CD14-positive monocyte (primary cell): Measurements from ENCODE around the gene CARD19. TPM values are rescaled to one million over a fixed set of nuclear protein-coding genes. Genes with fewer than 3 reads are reported as not detected.

Source experiments
- DNase-seq, 3 donors: peaks; one replicate each; pipeline ENCODE4 v3.0.0-alpha.2; 2011 to 2022
- H2AFZ ChIP-seq: 2 replicates; pipeline ENCODE4 v1.6.0; 2012; ENCODE audit warnings: mild to moderate bottlenecking, low read depth, low read length, inconsistent platforms; ENCODE audit not compliant: insufficient read depth, poor library complexity, severe bottlenecking
- H3K27ac ChIP-seq, 2 donors: 1 replicate in 1 of 2; 2 replicates in 1 of 2; pipeline ENCODE4 v1.5.1; 2012 to 2013; ENCODE audit warnings: low read length in 2 of 2, control low read depth in 1 of 2, inconsistent platforms in 1 of 2, low read depth in 1 of 2, mild to moderate bottlenecking in 1 of 2
- H3K27me3 ChIP-seq, 2 donors: one replicate each; pipeline versions ENCODE4 v1.6.0 to v1.6.1; 2011 to 2013; ENCODE audit warnings: low read length in 2 of 2; ENCODE audit not compliant: control insufficient read depth in 2 of 2, insufficient read depth in 2 of 2
- H3K36me3 ChIP-seq, 2 donors: replicated peaks in 1 of 2; 1 replicate in 1 of 2; 2 replicates in 1 of 2; pipeline versions ENCODE4 v1.5.1 to v1.6.1; 2012 to 2013; ENCODE audit warnings: low read length in 2 of 2, control low read depth in 1 of 2, inconsistent platforms in 1 of 2, mild to moderate bottlenecking in 1 of 2; ENCODE audit not compliant: insufficient read depth in 2 of 2, control insufficient read depth in 1 of 2
- H3K4me1 ChIP-seq, 2 donors: 1 replicate in 1 of 2; 2 replicates in 1 of 2; pipeline versions ENCODE4 v1.5.1 to v1.6.1; 2012 to 2013; ENCODE audit warnings: low read length in 2 of 2, control low read depth in 1 of 2, inconsistent platforms in 1 of 2, mild to moderate bottlenecking in 1 of 2, moderate library complexity in 1 of 2; ENCODE audit not compliant: insufficient read depth in 2 of 2, control insufficient read depth in 1 of 2
- H3K4me2 ChIP-seq: replicated peaks from 2 replicates; pipeline ENCODE3; 2012; ENCODE audit warnings: low read length, moderate library complexity, mild to moderate bottlenecking; ENCODE audit not compliant: poor library complexity, severe bottlenecking; ENCODE audit errors: extremely low read depth
- H3K4me3 ChIP-seq, 3 experiments: fragments of 200-600 bp in 1 of 3; sonication (generic) in 1 of 3; replicated peaks in 1 of 3; 1 replicate in 2 of 3; 2 replicates in 1 of 3; pipeline ENCODE4 v1.5.1; 2011 to 2013; ENCODE audit warnings: low read length in 3 of 3, mild to moderate bottlenecking in 3 of 3, control low read depth in 2 of 3, low read depth in 2 of 3, inconsistent platforms in 1 of 3, moderate library complexity in 1 of 3
- H3K79me2 ChIP-seq: 2 replicates; pipeline ENCODE4 v1.6.0; 2012; ENCODE audit warnings: mild to moderate bottlenecking, control low read depth, inconsistent platforms, low read length, moderate library complexity; ENCODE audit not compliant: insufficient read depth
- H3K9ac ChIP-seq: 2 replicates; pipeline ENCODE4 v1.6.0; 2017; ENCODE audit warnings: low read length, mild to moderate bottlenecking; ENCODE audit not compliant: insufficient read depth, poor library complexity, severe bottlenecking
- H3K9me3 ChIP-seq, 2 donors: replicated peaks in 1 of 2; 1 replicate in 1 of 2; 2 replicates in 1 of 2; pipeline versions ENCODE4 v1.5.1 to v1.6.1; 2012 to 2013; ENCODE audit warnings: low read length in 2 of 2, control low read depth in 1 of 2; ENCODE audit not compliant: control insufficient read depth in 1 of 2, insufficient read depth in 1 of 2
- H4K20me1 ChIP-seq: 2 replicates; pipeline ENCODE4 v1.6.0; 2012; ENCODE audit warnings: mild to moderate bottlenecking, low read length, control low read depth, moderate library complexity; ENCODE audit not compliant: insufficient read depth
- H3K27ac Mint-ChIP-seq, 7 donors: one replicate each; pipeline ENCODE4 v1.8.0; 2020; ENCODE audit warnings: mild to moderate bottlenecking in 7 of 7, mixed read lengths in 7 of 7, moderate library complexity in 6 of 7, inconsistent platforms in 2 of 7
- H3K27me3 Mint-ChIP-seq, 3 donors: one replicate each; pipeline ENCODE4 v1.8.0; 2021 to 2022; ENCODE audit warnings: low read depth in 3 of 3, mild to moderate bottlenecking in 3 of 3, mixed read lengths in 3 of 3, moderate library complexity in 3 of 3, inconsistent platforms in 1 of 3
- H3K36me3 Mint-ChIP-seq, 2 donors: one replicate each; pipeline ENCODE4 v1.8.0; 2020; ENCODE audit warnings: mixed read lengths in 2 of 2, inconsistent platforms in 1 of 2, mild to moderate bottlenecking in 1 of 2
- H3K4me1 Mint-ChIP-seq: one replicate; pipeline ENCODE4 v1.8.0; 2020; ENCODE audit warnings: mild to moderate bottlenecking, mixed read lengths
- H3K4me3 Mint-ChIP-seq, 2 donors: one replicate each; pipeline ENCODE4 v1.8.0; 2020; ENCODE audit warnings: mild to moderate bottlenecking in 2 of 2, mixed read lengths in 2 of 2, moderate library complexity in 1 of 2
- H3K9me3 Mint-ChIP-seq, 7 donors: one replicate each; pipeline ENCODE4 v1.8.0; 2020 to 2022; ENCODE audit warnings: mixed read lengths in 7 of 7, mild to moderate bottlenecking in 6 of 7, moderate library complexity in 6 of 7, inconsistent platforms in 2 of 7
- CTCF ChIP-seq: fragments of 200-600 bp; IDR thresholded peaks from one replicate; pipeline ENCODE4 v1.8.0; 2022; ENCODE audit warnings: antibody characterized with exemption, mild to moderate bottlenecking
- WGBS: methylation state at CpG from one replicate; pipeline ENCODE4 v1.1.5; 2013; ENCODE audit warnings: missing lambda C conversion rate; ENCODE audit not compliant: insufficient coverage; 5-methylcytosine and 5-hydroxymethylcytosine counted together
- intact Hi-C, 2 donors: fragments of 100-400 bp; cut with micrococcal nuclease; formaldehyde crosslinking; loops; one replicate each; pipeline versions ENCODE4 v1.15.0 to v1.15.1; 2023
- polyA plus RNA-seq, 3 donors: library from polyadenylated mRNA; depleted of rRNA in 1 of 3; unstranded in 2 of 3; stranded (reverse) in 1 of 3; fragments of 300-500 nt in 2 of 3; fragments of >200 nt in 1 of 3; fragmentation: Illumina TruSeq in 2 of 3; gene quantifications; 1 replicate in 2 of 3; 2 replicates in 1 of 3; pipeline ENCODE4 v1.2.3, GENCODE V29; 2012 to 2021

Gene CARD19
- polyA plus RNA-seq, 3 donors, result 130 to 506 (median 137) TPM

GRCh38 chr9:93086447-93087224 is 9.4 kb upstream of the CARD19 start:
- H3K9ac ChIP-seq, result no peak overlapping the region
- no peaks in the 10 kb centered on the region for H3K27me3 ChIP-seq
- no peaks in the 10 kb centered on the region for H3K79me2 ChIP-seq
- Mint-ChIP-seq H3K36me3 (peaks cover 31 to 38% of the 10 kb centered on the region in 2 donors), H3K9me3 (peaks cover 15 to 25% (median 21%) of the 10 kb centered on the region in 7 donors), H3K4me1 (peaks cover 27% of the 10 kb centered on the region), H3K27ac (peak overlapping the region in 2 of 7 donors; percentile 10 to 64), H3K27me3 (peaks cover 0 to 6% (median 2%) of the 10 kb centered on the region in 3 donors), H3K4me3 (no peak overlapping the region)
- H2AFZ ChIP-seq, result no peak overlapping the region
- H3K4me3 ChIP-seq, result no peak overlapping the region
- TF ChIP-seq CTCF, result no peak
- no peak overlapping the region for H3K27ac ChIP-seq
- H3K36me3 ChIP-seq, result peaks cover 2 to 24% of the 10 kb centered on the region in 2 donors
- H3K9me3 ChIP-seq, result peaks cover 14 to 15% of the 10 kb centered on the region in 2 donors
- no peaks in the 10 kb centered on the region for H4K20me1 ChIP-seq
- intact Hi-C loops, result loop anchor here in 1 of 2 donors (5.0 kb wide), 1 partner anchor 59 kb away; no protein-coding TSS in a partner anchor
- H3K4me1 ChIP-seq, result peaks cover 17 to 29% of the 10 kb centered on the region in 2 donors
- WGBS, result 82% methylated on average over 2 of the region's 8 CpGs
- H3K4me2 ChIP-seq, result no peak overlapping the region
- no peak for DNase-seq

GRCh38 chr9:93087971-93088655 is 7.9 kb upstream of the CARD19 start:
- Histone ChIP-seq H3K79me2 (no peaks in the 10 kb centered on the region), H3K9ac (no peak overlapping the region), H3K27me3 (no peaks in the 10 kb centered on the region), H3K36me3 (peaks cover 2 to 19% of the 10 kb centered on the region in 2 donors), H3K9me3 (peaks cover 14 to 18% of the 10 kb centered on the region in 2 donors), H3K4me3 (no peak overlapping the region), H3K4me2 (no peak overlapping the region), H4K20me1 (no peaks in the 10 kb centered on the region), H3K4me1 (peaks cover 26 to 36% of the 10 kb centered on the region in 2 donors), H3K27ac (no peak overlapping the region), H2AFZ (no peak overlapping the region)
- Mint-ChIP-seq H3K4me1 (peaks cover 35% of the 10 kb centered on the region), H3K9me3 (peaks cover 15 to 26% (median 24%) of the 10 kb centered on the region in 7 donors), H3K27ac (peak overlapping the region in 1 of 7 donors; percentile 69), H3K27me3 (peaks cover 0 to 6% (median 2%) of the 10 kb centered on the region in 3 donors), H3K4me3 (no peak overlapping the region), H3K36me3 (peaks cover 33 to 38% of the 10 kb centered on the region in 2 donors)
- 97% methylated on average over 10 of the region's 12 CpGs for WGBS
- no peak for TF ChIP-seq CTCF
- intact Hi-C loops, result loop anchor here in 1 of 2 donors (5.0 kb wide), 1 partner anchor 61 kb away; no protein-coding TSS in a partner anchor
- DNase-seq, result no peak
